ENCODE measurements around the gene MRPL55.

Gene MRPL55

GRCh38 chr1:228109073-228109961, at the start of gene MRPL55:
MRPL55 (minus strand) TSS chr1:228109299; CDS start chr1:228108260, 1,039 bp downstream.
- Mint-ChIP-seq H3K36me3 (ENCODE audit: low read depth) (peaks cover 9% of the 10 kb centered on the region), H3K9me3 (no peaks in the 10 kb centered on the region), H3K27ac (peak within 1 kb of the TSS; percentile 89), H3K27me3 (no peaks in the 10 kb centered on the region), H3K4me1 (ENCODE audit: low read depth) (peaks cover 26% of the 10 kb centered on the region), H3K4me3 (peak within 1 kb of the TSS; percentile 91)

GRCh38 chr1:228158151-228159007, 49.3 kb upstream of the MRPL55 start:
- Mint-ChIP-seq H3K4me1 (ENCODE audit: low read depth) (peaks cover 34% of the 10 kb centered on the region), H3K4me3 (no peak overlapping the region), H3K9me3 (no peaks in the 10 kb centered on the region), H3K27ac (no peak overlapping the region), H3K27me3 (no peaks in the 10 kb centered on the region), H3K36me3 (ENCODE audit: low read depth) (no peaks in the 10 kb centered on the region)

- no peaks in the 10 kb centered on the region for H3K27me3 Mint-ChIP-seq
- H3K9me3 Mint-ChIP-seq, result no peaks in the 10 kb centered on the region
- peaks cover 34% of the 10 kb centered on the region for H3K4me1 Mint-ChIP-seq (ENCODE audit: low read depth)
- H3K36me3 Mint-ChIP-seq (ENCODE audit: low read depth), result no peaks in the 10 kb centered on the region
- H3K4me3 Mint-ChIP-seq, result no peak overlapping the region
- H3K27ac Mint-ChIP-seq, result no peak overlapping the region
Measured at GRCh38 chr1:228157729-228158126, 48.6 kb upstream of the MRPL55 start.

GRCh38 chr1:228156941-228157728, 48.0 kb upstream of the MRPL55 start:
- Mint-ChIP-seq H3K4me1 (ENCODE audit: low read depth) (peaks cover 32% of the 10 kb centered on the region), H3K27me3 (no peaks in the 10 kb centered on the region), H3K36me3 (ENCODE audit: low read depth) (no peaks in the 10 kb centered on the region), H3K9me3 (no peaks in the 10 kb centered on the region), H3K27ac (no peak overlapping the region), H3K4me3 (no peak overlapping the region)

- no peaks in the 10 kb centered on the region for H3K36me3 Mint-ChIP-seq (ENCODE audit: low read depth)
- H3K9me3 Mint-ChIP-seq, result no peaks in the 10 kb centered on the region
- H3K27ac Mint-ChIP-seq, result no peak overlapping the region
- H3K27me3 Mint-ChIP-seq, result no peaks in the 10 kb centered on the region
- H3K4me1 Mint-ChIP-seq (ENCODE audit: low read depth), result peaks cover 25% of the 10 kb centered on the region
- H3K4me3 Mint-ChIP-seq, result no peak overlapping the region
Measured at GRCh38 chr1:228156515-228156881, 47.4 kb upstream of the MRPL55 start.

- no peak overlapping the region for H3K4me3 Mint-ChIP-seq
- H3K36me3 Mint-ChIP-seq (ENCODE audit: low read depth), result no peaks in the 10 kb centered on the region
- H3K27ac Mint-ChIP-seq, result no peak overlapping the region
- no peaks in the 10 kb centered on the region for H3K9me3 Mint-ChIP-seq
- H3K27me3 Mint-ChIP-seq, result no peaks in the 10 kb centered on the region
- H3K4me1 Mint-ChIP-seq (ENCODE audit: low read depth), result peaks cover 25% of the 10 kb centered on the region
Measured at GRCh38 chr1:228155596-228156514, 46.8 kb upstream of the MRPL55 start.

- Mint-ChIP-seq H3K9me3 (no peaks in the 10 kb centered on the region), H3K4me3 (no peak overlapping the region), H3K4me1 (ENCODE audit: low read depth) (peaks cover 25% of the 10 kb centered on the region), H3K36me3 (ENCODE audit: low read depth) (no peaks in the 10 kb centered on the region), H3K27me3 (no peaks in the 10 kb centered on the region), H3K27ac (peak overlapping the region; percentile 66)
Measured at GRCh38 chr1:228154670-228155571, 45.8 kb upstream of the MRPL55 start.

- no peak overlapping the region for H3K27ac Mint-ChIP-seq
- H3K27me3 Mint-ChIP-seq, result no peaks in the 10 kb centered on the region
- H3K4me3 Mint-ChIP-seq, result no peak overlapping the region
- H3K9me3 Mint-ChIP-seq, result no peaks in the 10 kb centered on the region
- peaks cover 25% of the 10 kb centered on the region for H3K4me1 Mint-ChIP-seq (ENCODE audit: low read depth)
- no peaks in the 10 kb centered on the region for H3K36me3 Mint-ChIP-seq (ENCODE audit: low read depth)
Measured at GRCh38 chr1:228154021-228154669, 45.0 kb upstream of the MRPL55 start.

GRCh38 chr1:228152918-228153258, 43.8 kb upstream of the MRPL55 start:
- Mint-ChIP-seq H3K36me3 (ENCODE audit: low read depth) (no peaks in the 10 kb centered on the region), H3K27me3 (no peaks in the 10 kb centered on the region), H3K4me3 (no peak overlapping the region), H3K27ac (no peak overlapping the region), H3K4me1 (ENCODE audit: low read depth) (peaks cover 25% of the 10 kb centered on the region), H3K9me3 (no peaks in the 10 kb centered on the region)

GRCh38 chr1:228152097-228152917, 43.2 kb upstream of the MRPL55 start:
- no peak overlapping the region for H3K27ac Mint-ChIP-seq
- H3K36me3 Mint-ChIP-seq (ENCODE audit: low read depth), result no peaks in the 10 kb centered on the region
- no peaks in the 10 kb centered on the region for H3K9me3 Mint-ChIP-seq
- peaks cover 25% of the 10 kb centered on the region for H3K4me1 Mint-ChIP-seq (ENCODE audit: low read depth)
- no peak overlapping the region for H3K4me3 Mint-ChIP-seq
- no peaks in the 10 kb centered on the region for H3K27me3 Mint-ChIP-seq

GRCh38 chr1:228151180-228151925, 42.3 kb upstream of the MRPL55 start:
- Mint-ChIP-seq H3K4me1 (ENCODE audit: low read depth) (peaks cover 18% of the 10 kb centered on the region), H3K27ac (no peak overlapping the region), H3K27me3 (no peaks in the 10 kb centered on the region), H3K9me3 (no peaks in the 10 kb centered on the region), H3K36me3 (ENCODE audit: low read depth) (no peaks in the 10 kb centered on the region), H3K4me3 (no peak overlapping the region)

Measured in stimulated activated naive CD8-positive, alpha-beta T cell treated with anti-CD3 and anti-CD28 coated beads, Interleukin-15, Interleukin-2, amounts not matched to agents 100 ng/mL and 50 ng/mL, for 24 hours (primary cell).